ENCODE data around the gene FAHD2B.
"Not testable (repeated sequence)": the region's sequence is repeated elsewhere in the genome, so short reads cannot be mapped to it uniquely, and the experiment has no call there.

The FAHD2B gene

DNA sequence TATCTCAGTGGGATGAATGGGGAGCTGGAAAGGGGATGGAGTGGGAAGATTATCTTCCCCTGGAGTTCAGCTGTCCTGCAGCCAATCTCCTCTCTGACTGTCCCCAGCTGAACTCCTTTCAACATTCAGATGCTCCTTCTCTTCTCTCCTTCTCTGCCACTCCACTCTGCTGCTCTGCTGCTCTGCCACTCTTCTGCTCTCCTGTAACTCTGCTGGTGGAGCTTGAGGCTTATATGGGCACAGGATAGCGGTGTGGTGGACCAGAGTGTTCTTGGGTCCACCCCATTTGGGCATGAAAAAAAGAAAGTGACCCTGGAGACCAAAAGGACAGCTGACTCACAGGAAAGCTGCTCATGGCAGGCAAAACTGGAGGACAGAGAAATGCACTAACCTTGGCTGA is 26.6 kb downstream of the FAHD2B start:
- no peak for DNase-seq (ENCODE audit: low read depth in 2 of 2)

DNA sequence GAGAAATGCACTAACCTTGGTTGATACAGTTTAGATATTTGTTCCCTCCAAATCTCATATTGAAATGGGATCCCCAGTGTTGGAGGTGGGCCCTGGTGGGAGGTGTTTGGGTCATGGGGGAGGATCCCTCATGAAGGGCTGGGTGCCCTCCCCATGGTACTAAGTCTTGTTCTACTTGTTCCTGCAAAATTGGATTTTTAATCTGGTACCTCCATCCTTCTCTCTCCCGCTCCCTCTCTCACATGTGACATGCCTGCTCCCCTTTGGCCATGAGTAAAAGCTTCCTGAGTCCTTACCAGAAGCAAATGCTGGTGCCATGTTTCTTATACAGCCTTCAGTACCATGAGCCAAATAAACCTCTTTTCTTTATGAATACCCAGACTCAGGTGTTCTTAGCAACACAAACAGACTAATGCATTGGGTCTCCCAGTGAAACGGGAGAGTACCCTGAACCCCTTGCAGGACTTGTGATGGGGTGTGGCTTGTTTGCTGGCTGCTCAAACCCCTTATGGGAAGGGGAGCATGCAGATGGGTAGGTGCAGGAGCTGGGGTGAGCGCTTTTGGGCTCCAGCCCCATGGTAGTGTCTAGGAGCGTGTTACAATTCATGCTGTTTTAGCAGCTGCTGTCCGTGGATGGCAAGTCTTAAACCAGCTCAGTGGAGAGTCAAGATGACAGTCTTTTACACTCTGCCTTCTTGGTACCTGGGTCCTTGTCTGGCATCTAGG is 27.2 kb downstream of the FAHD2B start:
- no peak for DNase-seq (ENCODE audit: low read depth in 2 of 2)

GRCh38 chr2:97066030-97066429 is 28.7 kb downstream of the FAHD2B start:
- DNase-seq (ENCODE audit: low read depth in 2 of 2) = not testable (repeated sequence)

GRCh38 chr2:97062020-97062419 is 32.7 kb downstream of the FAHD2B start:
- not testable (repeated sequence) for DNase-seq (ENCODE audit: low read depth in 2 of 2)

DNA sequence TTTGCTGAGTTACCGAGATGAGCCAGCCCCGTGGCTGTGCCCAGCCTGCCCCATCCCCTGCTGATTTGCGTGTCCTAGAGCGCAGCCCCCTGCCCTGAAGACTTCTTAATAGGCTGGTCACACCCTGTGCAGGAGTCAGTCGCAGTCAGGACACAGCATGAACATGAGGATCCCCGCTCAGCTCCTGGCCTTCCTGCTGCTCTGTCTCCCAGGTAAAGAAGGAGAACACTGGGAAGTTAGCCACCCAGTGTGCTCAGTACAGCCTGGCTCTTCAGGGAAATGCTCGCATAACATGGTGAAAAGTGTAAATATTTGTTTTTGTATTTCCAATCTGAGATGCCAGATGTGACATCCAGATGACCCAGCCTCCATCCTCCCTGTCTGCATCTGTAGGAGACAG is 34.9 kb downstream of the FAHD2B start:
- not testable (repeated sequence) for DNase-seq (ENCODE audit: low read depth in 2 of 2)

DNA sequence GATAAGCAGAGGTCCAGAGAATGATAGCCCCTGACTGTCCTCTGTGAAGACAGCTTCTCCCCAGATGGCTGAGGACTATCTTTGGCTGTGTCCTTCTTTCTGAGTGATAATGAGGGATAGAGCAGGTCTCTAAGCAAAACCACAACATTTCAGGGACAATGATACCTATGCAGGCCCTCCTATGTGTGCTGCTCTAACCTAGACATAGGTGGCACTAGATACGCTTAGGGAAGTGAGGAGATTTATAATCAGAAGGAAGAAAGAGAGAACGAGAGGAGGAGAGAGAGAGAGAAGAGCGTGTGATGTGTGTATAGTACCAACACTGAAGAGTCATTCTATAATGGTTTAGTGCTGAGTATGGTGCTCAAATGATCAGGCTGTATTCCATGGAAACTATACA is 38.5 kb downstream of the FAHD2B start:
- not testable (repeated sequence) for DNase-seq (ENCODE audit: low read depth in 2 of 2)

- DNase-seq (ENCODE audit: low read depth in 2 of 2) = not testable (repeated sequence)
These were observed 44.6 kb downstream of the FAHD2B start for GRCh38 chr2:97050032-97050431.

- DNase-seq (ENCODE audit: low read depth in 2 of 2) = not testable (repeated sequence)
These were observed 46.2 kb downstream of the FAHD2B start for GRCh38 chr2:97048448-97048847.

DNA sequence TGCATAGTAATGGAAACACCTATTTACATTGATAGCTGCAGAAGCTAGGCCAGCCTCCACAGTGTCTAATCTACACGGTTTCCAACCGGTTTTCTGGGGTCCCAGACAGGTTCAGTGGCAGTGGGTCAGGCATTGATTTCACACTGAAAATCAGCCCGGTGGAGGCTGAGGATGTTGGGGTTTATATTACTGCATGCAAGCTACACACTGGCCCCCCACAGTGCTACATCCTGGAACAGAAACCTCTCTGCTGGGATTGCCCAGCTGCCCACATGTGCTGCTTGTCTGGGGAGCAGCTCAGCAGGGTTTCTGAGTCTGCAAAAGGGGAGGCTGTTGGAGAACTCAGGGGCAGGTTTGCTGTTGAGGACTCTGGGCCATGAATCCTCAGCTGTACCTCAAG is 48.0 kb downstream of the FAHD2B start:
- DNase-seq (ENCODE audit: low read depth in 2 of 2) = not testable (repeated sequence)

DNA sequence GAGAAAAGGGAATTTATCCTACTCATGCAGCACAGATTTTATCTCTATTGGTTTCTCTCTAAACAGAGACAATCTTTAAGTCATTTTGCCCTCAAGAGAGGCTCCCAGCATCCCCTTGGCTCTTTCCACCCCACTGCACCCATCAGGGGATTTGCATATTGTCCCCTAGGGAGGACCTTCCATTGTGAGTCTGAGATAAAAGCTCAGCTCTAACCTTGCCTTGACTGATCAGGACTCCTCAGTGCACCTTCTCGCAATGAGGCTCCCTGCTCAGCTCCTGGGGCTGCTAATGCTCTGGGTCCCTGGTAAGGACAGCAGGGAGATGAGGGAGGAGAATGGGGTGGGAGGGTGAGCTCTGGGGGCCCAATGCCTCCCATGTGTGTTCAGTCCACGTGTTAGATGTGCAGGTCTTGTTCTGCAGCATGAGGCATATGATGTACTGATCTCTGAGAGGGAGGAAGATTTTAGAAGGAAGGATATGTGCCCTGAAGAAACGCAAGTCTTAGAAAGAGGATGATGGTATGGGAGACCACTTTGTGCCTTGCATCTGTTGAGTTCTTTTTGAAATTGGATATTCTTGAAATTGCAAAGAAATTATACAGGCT is 48.7 kb downstream of the FAHD2B start:
- DNase-seq (ENCODE audit: low read depth in 2 of 2) = not testable (repeated sequence)

Measured in stimulated activated CD4-positive, alpha-beta T cell treated with anti-CD3 and anti-CD28 coated beads, Interleukin-15, amount 100 ng/mL, for 48 hours (primary cell).